HS-5 (cell line): ENCODE results near the gene ALOX15B.

Source experiments
- DNase-seq: peaks from one replicate; pipeline ENCODE4 v3.0.0-alpha.2; 2012; ENCODE audit warnings: low read depth

The ALOX15B gene, protein sequence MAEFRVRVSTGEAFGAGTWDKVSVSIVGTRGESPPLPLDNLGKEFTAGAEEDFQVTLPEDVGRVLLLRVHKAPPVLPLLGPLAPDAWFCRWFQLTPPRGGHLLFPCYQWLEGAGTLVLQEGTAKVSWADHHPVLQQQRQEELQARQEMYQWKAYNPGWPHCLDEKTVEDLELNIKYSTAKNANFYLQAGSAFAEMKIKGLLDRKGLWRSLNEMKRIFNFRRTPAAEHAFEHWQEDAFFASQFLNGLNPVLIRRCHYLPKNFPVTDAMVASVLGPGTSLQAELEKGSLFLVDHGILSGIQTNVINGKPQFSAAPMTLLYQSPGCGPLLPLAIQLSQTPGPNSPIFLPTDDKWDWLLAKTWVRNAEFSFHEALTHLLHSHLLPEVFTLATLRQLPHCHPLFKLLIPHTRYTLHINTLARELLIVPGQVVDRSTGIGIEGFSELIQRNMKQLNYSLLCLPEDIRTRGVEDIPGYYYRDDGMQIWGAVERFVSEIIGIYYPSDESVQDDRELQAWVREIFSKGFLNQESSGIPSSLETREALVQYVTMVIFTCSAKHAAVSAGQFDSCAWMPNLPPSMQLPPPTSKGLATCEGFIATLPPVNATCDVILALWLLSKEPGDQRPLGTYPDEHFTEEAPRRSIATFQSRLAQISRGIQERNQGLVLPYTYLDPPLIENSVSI

DNA sequence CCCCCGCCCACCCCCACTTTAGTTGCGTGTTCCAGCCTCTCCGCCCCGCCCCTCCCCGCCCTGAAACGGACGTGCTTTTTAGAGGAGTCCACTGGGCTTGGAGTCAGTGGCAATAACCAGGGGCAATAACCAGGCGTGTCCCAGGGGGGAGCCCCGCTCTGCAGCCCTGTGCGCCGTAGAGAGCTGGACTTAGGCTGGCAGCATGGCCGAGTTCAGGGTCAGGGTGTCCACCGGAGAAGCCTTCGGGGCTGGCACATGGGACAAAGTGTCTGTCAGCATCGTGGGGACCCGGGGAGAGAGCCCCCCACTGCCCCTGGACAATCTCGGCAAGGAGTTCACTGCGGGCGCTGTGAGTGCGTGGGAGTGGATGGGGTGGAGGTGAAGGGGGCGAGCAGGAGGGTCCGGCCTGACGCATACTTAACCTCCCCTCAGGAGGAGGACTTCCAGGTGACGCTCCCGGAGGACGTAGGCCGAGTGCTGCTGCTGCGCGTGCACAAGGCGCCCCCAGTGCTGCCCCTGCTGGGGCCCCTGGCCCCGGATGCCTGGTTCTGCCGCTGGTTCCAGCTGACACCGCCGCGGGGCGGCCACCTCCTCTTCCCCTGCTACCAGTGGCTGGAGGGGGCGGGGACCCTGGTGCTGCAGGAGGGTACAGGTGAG lies at the start of gene ALOX15B:
TSS of gene ALOX15B (plus strand) at position 106 of the 657 bp plus-strand sequence. CDS start at position 203, 97 bp downstream.
- DNase-seq = no peak

DNA sequence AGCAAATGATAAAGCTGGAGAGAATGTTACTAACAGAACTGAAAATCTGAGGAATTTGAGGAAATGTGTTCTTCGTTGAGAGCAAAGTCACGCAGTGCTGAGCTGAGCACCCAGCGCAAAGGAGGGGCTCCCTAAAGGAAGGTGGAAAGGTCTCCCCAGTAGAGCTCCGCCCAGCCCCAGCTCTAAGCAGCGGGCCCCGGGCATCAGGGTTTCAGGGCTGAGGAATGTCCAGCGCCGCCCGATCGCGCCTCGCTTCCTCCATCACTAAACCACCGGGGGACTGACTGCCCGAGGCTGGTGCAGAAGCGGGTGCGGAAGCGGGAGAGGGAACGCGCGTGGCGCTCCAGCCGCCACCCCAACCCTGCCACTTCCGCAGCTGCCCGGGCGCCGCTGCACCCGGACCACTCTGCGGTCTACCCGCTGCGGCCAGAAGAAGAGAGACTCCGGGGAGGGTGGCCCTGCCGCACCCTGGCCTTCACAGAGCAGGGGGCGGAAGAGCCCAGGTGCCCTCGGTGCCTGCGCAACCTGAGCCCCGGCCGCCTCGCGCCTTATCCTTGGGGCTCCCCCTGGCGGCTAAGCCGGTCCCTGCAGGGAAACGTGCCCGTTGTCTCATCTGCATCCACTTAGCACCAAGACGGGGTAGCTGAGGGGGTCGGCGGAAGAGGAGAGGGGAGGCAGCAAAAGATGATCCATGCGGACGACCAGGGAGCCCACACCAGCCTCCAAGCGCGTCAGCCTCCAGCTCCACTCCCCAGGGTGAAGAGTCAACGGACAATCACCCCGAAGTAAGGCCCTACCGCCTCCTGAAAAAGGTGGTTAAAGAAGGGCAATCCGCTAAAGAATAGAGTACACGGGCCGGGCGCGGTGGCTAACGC lies 48.8 kb upstream of the ALOX15B start:
- no peak for DNase-seq

DNA sequence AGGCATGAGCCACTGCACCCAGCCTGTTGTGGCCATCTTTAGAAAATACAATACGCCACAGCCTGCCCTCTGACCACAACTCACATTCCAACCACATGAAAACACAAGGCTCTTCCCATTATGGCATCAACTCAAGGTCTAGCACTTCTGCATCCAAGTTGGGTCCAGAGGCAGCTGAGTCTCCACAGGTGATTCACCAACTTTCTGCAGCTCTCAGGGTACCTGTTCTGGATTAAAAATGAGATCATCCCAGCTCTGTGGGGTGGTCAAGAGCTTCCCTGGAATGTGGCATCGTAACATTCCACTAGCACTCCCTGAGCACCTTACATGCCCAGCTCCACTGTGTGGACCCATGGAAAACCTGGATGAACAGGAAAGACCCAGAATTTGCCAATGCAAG lies 46.3 kb upstream of the ALOX15B start:
- no peak for DNase-seq

DNA sequence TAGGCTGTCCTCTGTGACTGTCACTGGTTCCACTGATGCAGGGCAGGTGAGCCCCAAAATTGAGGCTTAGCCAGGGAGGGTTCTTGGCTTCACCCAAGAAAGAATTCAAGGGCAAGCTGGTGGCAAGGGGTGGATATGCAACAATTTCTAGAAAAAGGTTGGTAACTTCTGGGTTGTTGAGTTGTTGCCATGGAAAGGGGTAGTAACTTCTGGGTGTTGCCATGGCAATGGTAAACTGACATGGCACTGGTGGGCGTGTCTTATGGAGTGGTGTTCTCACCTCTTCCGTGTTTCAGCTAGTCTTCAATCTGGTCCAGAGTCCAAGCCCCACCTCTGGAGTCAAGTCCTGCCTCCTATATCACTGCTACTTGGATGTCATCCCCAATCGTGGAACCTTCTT lies 45.9 kb upstream of the ALOX15B start:
- DNase-seq = no peak

DNA sequence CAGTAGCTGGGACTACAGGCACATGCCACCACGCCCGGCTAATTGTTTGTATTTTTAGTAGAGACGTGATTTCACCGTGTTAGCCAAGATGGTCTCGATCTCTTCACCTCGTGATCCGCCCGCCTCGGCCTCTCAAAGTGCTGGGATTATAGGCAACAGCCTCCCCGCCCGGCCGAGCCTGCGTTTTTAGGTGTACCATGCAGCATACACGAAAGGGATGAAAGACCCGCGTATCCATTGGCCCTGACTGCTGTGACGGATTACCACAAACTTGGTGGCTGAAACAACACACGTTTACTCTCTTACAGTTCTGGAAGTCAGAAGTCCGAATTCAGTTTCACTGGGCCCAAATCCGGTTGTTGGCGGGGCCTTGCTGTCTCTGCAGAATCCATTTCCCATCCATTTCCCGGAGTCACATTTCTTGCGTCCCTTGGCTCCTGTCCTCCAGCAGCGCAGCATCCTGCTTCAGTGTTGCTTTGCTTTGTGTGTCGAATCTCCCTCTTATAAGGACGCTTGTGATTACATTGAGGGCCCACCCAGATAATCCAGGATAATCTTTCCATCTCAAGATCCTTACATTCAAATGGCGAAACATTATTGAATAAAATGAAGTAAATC lies 44.8 kb upstream of the ALOX15B start:
- DNase-seq = no peak

DNA sequence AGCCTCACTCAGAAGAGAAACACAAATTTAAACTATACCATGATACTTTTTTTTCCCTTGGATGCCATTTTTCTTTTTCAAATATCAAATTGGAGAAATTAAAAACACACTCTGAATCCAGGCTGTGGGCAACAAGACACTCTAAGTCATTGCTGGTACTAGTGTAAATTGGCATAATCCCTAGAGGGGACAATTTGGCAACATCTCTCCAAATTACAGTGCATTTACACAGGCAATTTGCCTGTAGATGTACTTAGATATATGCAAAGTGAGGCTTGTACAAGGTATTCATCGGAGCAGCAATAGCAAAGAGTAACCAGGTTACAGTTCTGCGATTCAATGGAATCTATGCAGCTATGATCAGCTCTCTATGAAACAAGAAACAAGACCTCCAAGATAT lies 43.1 kb upstream of the ALOX15B start:
- DNase-seq = no peak

DNA sequence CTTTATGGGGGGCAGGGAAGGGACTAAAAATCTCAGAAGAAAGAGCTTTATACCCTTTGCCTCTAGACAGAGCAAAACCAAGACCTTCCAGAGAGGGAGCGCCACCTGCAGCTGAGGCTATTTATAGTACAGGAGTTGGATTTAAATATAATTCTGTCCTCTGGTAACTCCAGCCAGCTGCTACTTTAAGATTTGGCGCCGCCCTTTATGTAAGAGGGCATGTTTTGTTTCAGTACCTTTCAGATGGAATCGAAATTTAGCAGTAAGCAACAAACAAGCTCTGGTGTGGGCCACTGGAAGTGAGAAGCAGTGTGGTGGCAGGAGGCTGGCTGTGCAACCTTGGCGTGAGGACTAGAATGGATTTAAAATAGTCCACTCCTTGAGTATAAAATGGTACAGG lies 41.7 kb upstream of the ALOX15B start:
- DNase-seq = no peak

DNA sequence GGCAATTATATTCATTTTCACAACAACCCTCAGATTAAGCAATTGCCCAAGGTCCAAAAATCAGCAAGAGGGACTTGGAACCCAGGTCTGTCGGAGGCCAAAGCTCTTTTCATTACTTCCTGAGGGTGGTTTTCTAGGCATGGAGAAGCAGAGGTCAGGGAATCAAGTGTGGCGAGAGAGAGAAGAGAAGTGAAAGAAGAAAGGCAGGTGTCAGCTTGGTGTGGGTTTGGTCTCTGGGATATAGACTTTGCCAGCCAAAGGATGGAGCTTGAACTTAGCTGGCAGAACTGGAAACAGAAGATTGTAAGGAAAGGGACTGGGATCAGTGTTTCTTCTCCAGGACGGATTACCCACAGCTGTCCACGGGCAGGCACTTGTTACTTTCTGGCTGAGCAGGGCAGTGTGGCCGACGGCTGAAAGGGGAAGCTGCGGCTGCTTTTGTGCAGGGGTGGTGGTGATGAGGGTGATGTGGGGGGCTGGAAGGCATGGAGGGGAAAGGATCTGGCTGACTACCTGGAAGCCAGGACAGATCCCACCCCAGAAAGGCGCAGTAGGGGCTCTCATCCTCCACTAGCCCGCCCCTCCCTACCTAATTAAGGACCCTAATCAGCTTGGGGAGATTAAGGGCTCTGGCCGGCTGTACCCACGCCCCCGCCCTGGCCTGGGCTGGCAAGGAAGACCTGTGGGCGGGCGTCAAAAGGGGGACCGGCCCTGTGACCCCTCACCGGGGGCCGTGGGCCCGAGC lies 36.7 kb upstream of the ALOX15B start, which contains the start of gene GUCY2D:
TSS of gene GUCY2D (plus strand) at position 640 of the 745 bp plus-strand sequence. CDS start 433 bp downstream, outside the sequence.
- DNase-seq = no peak

DNA sequence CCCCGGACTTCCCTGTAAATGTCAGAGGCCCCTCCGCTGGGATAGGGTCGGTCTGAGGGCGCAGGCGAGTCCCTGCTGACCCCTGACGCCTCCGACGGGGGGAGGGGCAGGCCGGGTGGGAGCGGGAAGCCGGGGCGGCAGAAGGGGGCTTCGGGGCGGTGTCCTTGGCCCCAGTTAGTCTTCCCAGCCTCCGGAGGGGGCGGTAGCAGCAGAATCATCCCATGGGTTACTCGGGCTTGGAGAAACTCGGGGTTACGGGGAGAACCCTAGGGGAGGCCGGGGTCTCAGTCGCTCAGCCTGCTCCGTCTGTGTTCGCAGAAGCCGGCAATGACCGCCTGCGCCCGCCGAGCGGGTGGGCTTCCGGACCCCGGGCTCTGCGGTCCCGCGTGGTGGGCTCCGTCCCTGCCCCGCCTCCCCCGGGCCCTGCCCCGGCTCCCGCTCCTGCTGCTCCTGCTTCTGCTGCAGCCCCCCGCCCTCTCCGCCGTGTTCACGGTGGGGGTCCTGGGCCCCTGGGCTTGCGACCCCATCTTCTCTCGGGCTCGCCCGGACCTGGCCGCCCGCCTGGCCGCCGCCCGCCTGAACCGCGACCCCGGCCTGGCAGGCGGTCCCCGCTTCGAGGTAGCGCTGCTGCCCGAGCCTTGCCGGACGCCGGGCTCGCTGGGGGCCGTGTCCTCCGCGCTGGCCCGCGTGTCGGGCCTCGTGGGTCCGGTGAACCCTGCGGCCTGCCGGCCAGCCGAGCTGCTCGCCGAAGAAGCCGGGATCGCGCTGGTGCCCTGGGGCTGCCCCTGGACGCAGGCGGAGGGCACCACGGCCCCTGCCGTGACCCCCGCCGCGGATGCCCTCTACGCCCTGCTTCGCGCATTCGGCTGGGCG lies 35.9 kb upstream of the ALOX15B start:
- no peak for DNase-seq

DNA sequence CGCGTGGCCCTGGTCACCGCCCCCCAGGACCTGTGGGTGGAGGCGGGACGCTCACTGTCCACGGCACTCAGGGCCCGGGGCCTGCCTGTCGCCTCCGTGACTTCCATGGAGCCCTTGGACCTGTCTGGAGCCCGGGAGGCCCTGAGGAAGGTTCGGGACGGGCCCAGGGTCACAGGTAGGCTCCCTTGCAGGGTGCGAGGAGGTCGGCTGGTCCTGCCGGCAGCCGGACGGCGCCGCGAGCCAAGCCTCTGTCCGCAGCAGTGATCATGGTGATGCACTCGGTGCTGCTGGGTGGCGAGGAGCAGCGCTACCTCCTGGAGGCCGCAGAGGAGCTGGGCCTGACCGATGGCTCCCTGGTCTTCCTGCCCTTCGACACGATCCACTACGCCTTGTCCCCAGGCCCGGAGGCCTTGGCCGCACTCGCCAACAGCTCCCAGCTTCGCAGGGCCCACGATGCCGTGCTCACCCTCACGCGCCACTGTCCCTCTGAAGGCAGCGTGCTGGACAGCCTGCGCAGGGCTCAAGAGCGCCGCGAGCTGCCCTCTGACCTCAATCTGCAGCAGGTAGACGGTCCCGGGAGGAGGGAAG lies 35.2 kb upstream of the ALOX15B start:
- DNase-seq = no peak

DNA sequence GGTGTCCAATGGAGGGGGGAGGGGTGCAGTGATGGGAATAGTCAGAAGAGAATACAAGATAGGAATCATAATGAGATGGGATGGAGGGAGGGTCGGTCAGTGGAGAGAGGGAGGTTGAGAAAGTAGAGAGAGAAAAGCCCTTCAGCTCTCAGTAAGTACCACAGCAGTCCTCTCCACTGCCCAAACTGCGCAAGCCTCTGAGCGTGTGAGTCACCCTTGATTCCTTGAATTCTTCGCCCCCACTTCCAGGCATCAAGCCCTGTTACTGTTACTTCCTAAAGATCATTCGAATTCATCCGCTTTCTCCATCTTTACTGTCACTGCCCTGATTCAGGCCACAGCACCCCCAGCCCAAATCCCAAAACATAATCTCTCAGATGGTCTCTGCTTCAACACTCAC lies 34.0 kb upstream of the ALOX15B start:
- peak; percentile 47 for DNase-seq

DNA sequence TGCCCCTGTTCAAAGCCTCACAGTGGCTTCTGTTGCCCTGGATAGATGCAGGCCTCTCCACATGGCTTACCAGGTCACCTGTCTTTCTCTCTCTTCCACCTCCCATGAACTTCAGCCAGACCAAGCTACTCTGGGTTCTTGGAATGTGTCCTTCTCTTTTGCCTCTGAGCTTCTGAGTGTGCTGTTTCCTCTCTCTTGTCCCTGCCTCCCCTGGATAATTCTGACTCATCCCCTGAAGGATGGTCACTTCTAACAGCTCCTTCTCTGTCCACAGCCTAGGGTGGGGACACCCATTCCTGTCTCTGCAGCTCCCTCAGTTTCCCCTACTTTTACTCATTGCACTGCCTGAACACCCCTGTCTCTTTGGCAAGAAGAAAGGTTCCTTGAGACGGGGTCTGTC lies 33.5 kb upstream of the ALOX15B start:
- DNase-seq = no peak

DNA sequence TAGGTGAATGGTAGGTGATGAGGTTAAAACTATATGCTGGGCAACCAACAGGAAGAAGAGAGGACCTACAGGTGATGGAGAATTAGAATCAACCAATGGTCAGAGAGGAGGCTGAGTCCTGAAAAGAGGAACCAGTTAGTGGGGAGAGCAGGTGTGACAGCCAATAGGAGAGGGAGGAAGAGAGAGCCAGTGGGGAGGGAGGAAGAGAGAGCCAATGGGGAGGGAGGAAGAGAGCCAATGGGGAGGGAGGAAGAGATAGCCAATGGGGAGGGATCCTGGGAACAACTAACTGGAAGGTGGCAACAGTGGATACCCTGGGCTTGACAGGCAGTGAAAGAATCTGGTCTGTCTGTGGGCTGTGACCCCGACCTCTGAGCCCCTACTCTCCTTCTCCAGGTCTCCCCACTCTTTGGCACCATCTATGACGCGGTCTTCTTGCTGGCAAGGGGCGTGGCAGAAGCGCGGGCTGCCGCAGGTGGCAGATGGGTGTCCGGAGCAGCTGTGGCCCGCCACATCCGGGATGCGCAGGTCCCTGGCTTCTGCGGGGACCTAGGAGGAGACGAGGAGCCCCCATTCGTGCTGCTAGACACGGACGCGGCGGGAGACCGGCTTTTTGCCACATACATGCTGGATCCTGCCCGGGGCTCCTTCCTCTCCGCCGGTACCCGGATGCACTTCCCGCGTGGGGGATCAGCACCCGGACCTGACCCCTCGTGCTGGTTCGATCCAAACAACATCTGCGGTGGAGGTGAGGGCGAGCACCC lies 32.7 kb upstream of the ALOX15B start:
- no peak for DNase-seq

DNA sequence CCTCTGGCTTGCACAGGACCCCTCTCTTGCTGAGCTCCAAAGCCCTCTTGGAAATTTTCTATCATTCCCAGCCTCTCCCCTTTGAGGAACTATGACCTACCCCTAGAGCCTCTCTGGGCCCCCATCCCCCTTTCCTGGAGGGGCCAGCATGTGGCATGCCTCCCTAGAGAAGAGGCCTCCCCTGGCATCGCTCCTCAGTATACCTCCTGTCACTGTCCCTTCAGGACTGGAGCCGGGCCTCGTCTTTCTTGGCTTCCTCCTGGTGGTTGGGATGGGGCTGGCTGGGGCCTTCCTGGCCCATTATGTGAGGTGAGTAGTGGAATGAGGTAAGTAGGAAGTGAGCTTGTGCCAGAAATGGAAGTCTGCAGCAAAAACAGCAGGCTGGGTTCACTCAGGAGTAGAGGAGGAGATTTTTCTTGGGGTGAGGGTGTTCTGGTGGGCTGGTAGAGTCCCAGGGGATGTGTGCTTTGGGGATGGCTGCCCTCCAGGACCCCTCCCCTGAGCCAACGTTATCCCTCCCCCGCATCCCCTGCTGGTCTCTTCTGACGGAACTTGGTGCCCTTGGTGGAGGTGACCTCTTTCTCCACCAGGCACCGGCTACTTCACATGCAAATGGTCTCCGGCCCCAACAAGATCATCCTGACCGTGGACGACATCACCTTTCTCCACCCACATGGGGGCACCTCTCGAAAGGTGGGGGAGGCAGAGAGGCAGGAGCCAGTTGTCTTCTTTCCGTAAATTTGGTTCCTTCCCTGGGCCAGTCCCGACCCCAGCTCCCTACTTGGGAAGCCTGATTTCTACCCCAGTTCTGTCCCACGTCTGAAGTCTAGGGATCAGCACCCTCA lies 31.8 kb upstream of the ALOX15B start:
- DNase-seq = no peak

DNA sequence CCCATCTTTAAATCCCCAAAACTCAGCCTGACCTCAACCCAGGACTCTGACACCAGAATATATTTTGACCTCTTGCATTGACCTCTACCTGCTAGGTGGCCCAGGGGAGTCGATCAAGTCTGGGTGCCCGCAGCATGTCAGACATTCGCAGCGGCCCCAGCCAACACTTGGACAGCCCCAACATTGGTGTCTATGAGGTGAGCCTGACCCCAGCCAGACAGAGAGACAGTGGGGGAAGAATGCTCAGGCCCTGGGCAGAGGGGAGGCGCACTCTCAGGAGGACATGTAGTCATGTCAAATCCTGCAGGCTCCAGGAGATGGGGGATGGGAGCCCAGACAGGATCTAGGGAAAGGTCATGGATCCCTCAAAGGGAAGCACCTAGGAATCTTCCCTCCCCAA lies 31.0 kb upstream of the ALOX15B start:
- DNase-seq = no peak

DNA sequence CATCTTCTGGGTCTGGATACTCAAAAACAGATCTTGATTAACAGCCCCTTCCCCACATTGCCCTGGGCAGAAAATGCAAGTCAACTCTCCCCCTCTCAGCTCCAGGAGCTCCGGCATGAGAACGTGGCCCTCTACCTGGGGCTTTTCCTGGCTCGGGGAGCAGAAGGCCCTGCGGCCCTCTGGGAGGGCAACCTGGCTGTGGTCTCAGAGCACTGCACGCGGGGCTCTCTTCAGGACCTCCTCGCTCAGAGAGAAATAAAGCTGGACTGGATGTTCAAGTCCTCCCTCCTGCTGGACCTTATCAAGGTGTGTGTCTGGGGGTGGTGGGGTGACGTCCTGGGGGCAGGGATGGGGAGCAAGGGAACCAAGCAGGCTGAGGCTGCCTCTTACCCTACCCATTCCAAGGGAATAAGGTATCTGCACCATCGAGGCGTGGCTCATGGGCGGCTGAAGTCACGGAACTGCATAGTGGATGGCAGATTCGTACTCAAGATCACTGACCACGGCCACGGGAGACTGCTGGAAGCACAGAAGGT lies 26.7 kb upstream of the ALOX15B start:
- no peak for DNase-seq

DNA sequence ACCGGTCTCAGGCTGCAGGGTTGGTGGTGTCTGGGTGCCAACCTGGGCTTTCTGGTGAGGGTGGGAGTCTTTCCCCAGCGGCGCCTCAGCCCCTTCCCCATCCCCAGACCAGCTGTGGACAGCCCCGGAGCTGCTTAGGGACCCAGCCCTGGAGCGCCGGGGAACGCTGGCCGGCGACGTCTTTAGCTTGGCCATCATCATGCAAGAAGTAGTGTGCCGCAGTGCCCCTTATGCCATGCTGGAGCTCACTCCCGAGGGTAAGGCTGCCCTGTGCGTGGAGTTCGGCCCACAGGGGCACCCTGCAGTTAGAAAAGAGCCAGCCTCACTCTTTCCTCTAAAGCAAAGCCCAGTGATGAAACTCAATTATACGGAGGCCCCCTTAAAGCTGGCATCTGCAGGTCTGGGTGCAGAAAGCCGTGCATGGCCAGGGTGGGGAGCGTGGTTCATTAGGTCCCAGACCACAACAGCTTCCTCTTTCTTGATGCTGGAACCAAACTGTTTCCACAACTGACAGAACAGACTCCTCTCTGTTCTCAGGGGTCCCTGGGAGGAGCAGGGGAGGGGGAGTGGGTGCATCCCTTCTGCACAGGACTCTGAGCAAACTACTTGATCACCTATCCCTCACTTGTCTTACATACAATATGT lies 25.7 kb upstream of the ALOX15B start:
- DNase-seq = no peak
